Measurements from ENCODE around the gene UBE2E2. TPM values are rescaled to one million over a fixed set of nuclear protein-coding genes. Genes with fewer than 3 reads are reported as not detected.

Gene UBE2E2
- total RNA-seq, 1 experiment from 2014 or later, result 64.3 TPM

GRCh38 chr3:23325466-23326065 is 122.4 kb downstream of the UBE2E2 start:
- Mint-ChIP-seq H3K27me3 (ENCODE audit: insufficient read depth, unreplicated experiment) (no peaks in the 10 kb centered on the region), H3K9me3 (ENCODE audit: unreplicated experiment) (no peaks in the 10 kb centered on the region), H3K27ac (ENCODE audit: low read depth, unreplicated experiment) (no peak overlapping the region), H3K36me3 (ENCODE audit: insufficient read depth, unreplicated experiment) (no peaks in the 10 kb centered on the region), H3K4me3 (ENCODE audit: unreplicated experiment) (no peak overlapping the region), H3K4me1 (ENCODE audit: insufficient read depth, unreplicated experiment) (no peaks in the 10 kb centered on the region)
- ChIA-PET CTCF (no interaction called here), POLR2A (interaction anchor here (0.6 to 1.7 kb wide), 2 partner anchors 12 to 482 kb away, joined by 3 to 4 read pairs; no protein-coding TSS in a partner anchor)
- BruUV-seq (replicated peaks), result no TSS peak
- TF ChIP-seq CTCF (IDR thresholded peaks at IDR 0.05; ENCODE audit: unreplicated experiment), result no peak
- intact Hi-C loops (cut with micrococcal nuclease), result no loop called here
- DNase-seq (ENCODE audit: unreplicated experiment), result no peak

- intact Hi-C loops (cut with micrococcal nuclease), result loop anchor here (10.0 kb wide), 1 partner anchor 125 kb away; the partner anchor contains the start of gene UBE2E2
- Mint-ChIP-seq H3K9me3 (ENCODE audit: unreplicated experiment) (no peaks in the 10 kb centered on the region), H3K4me3 (ENCODE audit: unreplicated experiment) (no peak overlapping the region), H3K27me3 (ENCODE audit: insufficient read depth, unreplicated experiment) (no peaks in the 10 kb centered on the region), H3K36me3 (ENCODE audit: insufficient read depth, unreplicated experiment) (no peaks in the 10 kb centered on the region), H3K4me1 (ENCODE audit: insufficient read depth, unreplicated experiment) (no peaks in the 10 kb centered on the region), H3K27ac (ENCODE audit: low read depth, unreplicated experiment) (no peak overlapping the region)
- no peak for TF ChIP-seq CTCF (IDR thresholded peaks at IDR 0.05; ENCODE audit: unreplicated experiment)
- POLR2A ChIA-PET, result interaction anchor here (0.6 kb wide), 1 partner anchor 13 kb away, joined by 3 read pairs; no protein-coding TSS in a partner anchor
- BruUV-seq (replicated peaks), result no TSS peak
- CTCF ChIA-PET, result interaction anchor here (0.6 kb wide), 1 partner anchor 55 kb away, joined by 3 read pairs; no protein-coding TSS in a partner anchor
- DNase-seq (ENCODE audit: unreplicated experiment), result no peak
Observed at GRCh38 chr3:23329471-23330105, 126.5 kb downstream of the UBE2E2 start.

GRCh38 chr3:23330568-23330967 is 127.4 kb downstream of the UBE2E2 start:
- POLR2A ChIA-PET, result interaction anchor here (1.6 kb wide), 1 partner anchor 12 kb away, joined by 5 read pairs; no protein-coding TSS in a partner anchor
- no peaks in the 10 kb centered on the region for H3K36me3 Mint-ChIP-seq (ENCODE audit: insufficient read depth, unreplicated experiment)
- no peaks in the 10 kb centered on the region for H3K4me1 Mint-ChIP-seq (ENCODE audit: insufficient read depth, unreplicated experiment)
- no peaks in the 10 kb centered on the region for H3K27me3 Mint-ChIP-seq (ENCODE audit: insufficient read depth, unreplicated experiment)
- intact Hi-C loops (cut with micrococcal nuclease), result loop anchor here (10.0 kb wide), 1 partner anchor 126 kb away; the partner anchor contains the start of gene UBE2E2
- no peak for DNase-seq (ENCODE audit: unreplicated experiment)
- H3K4me3 Mint-ChIP-seq (ENCODE audit: unreplicated experiment), result no peak overlapping the region
- H3K9me3 Mint-ChIP-seq (ENCODE audit: unreplicated experiment), result no peaks in the 10 kb centered on the region
- CTCF ChIA-PET, result no interaction called here
- no peak overlapping the region for H3K27ac Mint-ChIP-seq (ENCODE audit: low read depth, unreplicated experiment)
- no peak for TF ChIP-seq CTCF (IDR thresholded peaks at IDR 0.05; ENCODE audit: unreplicated experiment)
- no TSS peak for BruUV-seq (replicated peaks)

- Mint-ChIP-seq H3K36me3 (ENCODE audit: insufficient read depth, unreplicated experiment) (no peaks in the 10 kb centered on the region), H3K4me1 (ENCODE audit: insufficient read depth, unreplicated experiment) (no peaks in the 10 kb centered on the region), H3K4me3 (ENCODE audit: unreplicated experiment) (no peak overlapping the region), H3K9me3 (ENCODE audit: unreplicated experiment) (no peaks in the 10 kb centered on the region), H3K27ac (ENCODE audit: low read depth, unreplicated experiment) (no peak overlapping the region), H3K27me3 (ENCODE audit: insufficient read depth, unreplicated experiment) (no peaks in the 10 kb centered on the region)
- no TSS peak for BruUV-seq (replicated peaks)
- no peak for TF ChIP-seq CTCF (IDR thresholded peaks at IDR 0.05; ENCODE audit: unreplicated experiment)
- ChIA-PET CTCF (no interaction called here), POLR2A (interaction anchor here (1.6 kb wide), 1 partner anchor 11 kb away, joined by 5 read pairs; no protein-coding TSS in a partner anchor)
- no peak for DNase-seq (ENCODE audit: unreplicated experiment)
- intact Hi-C loops (cut with micrococcal nuclease), result loop anchor here (10.0 kb wide), 1 partner anchor 127 kb away; the partner anchor contains the start of gene UBE2E2
Observed at GRCh38 chr3:23331141-23331935, 128.2 kb downstream of the UBE2E2 start.

Data from MCF 10A (cell line).